Activated B cell treated with CpG ODN at 0.5 μM for 24 hours (primary cell): ENCODE results near the gene PML. TPM values are rescaled to one million over a fixed set of nuclear protein-coding genes. Genes with fewer than 3 reads are reported as not detected.

Experiments used
- ATAC-seq: fragments of 200-7000 bp; cut with Tn5 transposase; one replicate; pipeline ENCODE4 v1.10.0; 2021; ENCODE audit warnings: low read depth, mild to moderate bottlenecking, moderate library complexity
- CTCF ChIA-PET: fragments of 350-600 bp; sonication (Branson Sonifier 250); formaldehyde crosslinking; loops from one replicate; lab custom pipeline; 2021; ENCODE audit warnings: antibody characterized with exemption; lab: Charles Lee
- POLR2A ChIA-PET: fragments of 350-600 bp; sonication (Branson Sonifier 250); formaldehyde crosslinking; loops from one replicate; lab custom pipeline; 2021; ENCODE audit warnings: antibody characterized with exemption; lab: Charles Lee
- DNase-seq: peaks from one replicate; pipeline ENCODE4 v3.0.0; 2022
- H3K27ac Mint-ChIP-seq: one replicate; pipeline ENCODE4 v1.8.0; 2020; ENCODE audit warnings: mixed read lengths
- H3K27me3 Mint-ChIP-seq: one replicate; pipeline ENCODE4 v1.8.0; 2021; ENCODE audit warnings: mixed read lengths
- H3K36me3 Mint-ChIP-seq: one replicate; pipeline ENCODE4 v1.8.0; 2021; ENCODE audit warnings: low read depth, mixed read lengths
- H3K4me1 Mint-ChIP-seq: one replicate; pipeline ENCODE4 v1.8.0; 2021; ENCODE audit warnings: mixed read lengths
- H3K4me3 Mint-ChIP-seq: one replicate; pipeline ENCODE4 v1.8.0; 2020; ENCODE audit warnings: mild to moderate bottlenecking, mixed read lengths
- H3K9me3 Mint-ChIP-seq: one replicate; pipeline ENCODE4 v1.8.0; 2020; ENCODE audit warnings: mixed read lengths
- CTCF ChIP-seq: fragments of 200-600 bp; IDR thresholded peaks from one replicate; pipeline ENCODE4 v1.8.0; 2022; ENCODE audit warnings: antibody characterized with exemption, mild to moderate bottlenecking
- intact Hi-C: fragments of 100-400 bp; cut with micrococcal nuclease; formaldehyde crosslinking; loops from one replicate; pipeline ENCODE4 v1.15.1; 2024
- total RNA-seq: library from RNA; stranded (reverse); gene quantifications from 2 replicates; pipeline ENCODE4 v1.2.3, GENCODE V29; 2022

PML gene
- total RNA-seq, 1 donor from 2014 or later = 62.4 TPM

- ATAC-seq (no peak), DNase-seq (no peak)
- intact Hi-C loops = loop anchor here (2.0 kb wide), 1 partner anchor 65 kb away; no protein-coding TSS in a partner anchor
- Mint-ChIP-seq H3K9me3 (no peaks in the 10 kb centered on the region), H3K4me1 (no peaks in the 10 kb centered on the region), H3K27ac (no peak overlapping the region), H3K4me3 (no peak overlapping the region), H3K36me3 (peaks cover 55% of the 10 kb centered on the region), H3K27me3 (no peaks in the 10 kb centered on the region)
- ChIA-PET CTCF (interaction anchor here (0.9 to 4.2 kb wide), 5 partner anchors 10 to 86 kb away, joined by 3 to 40 read pairs (median 5); no protein-coding TSS in a partner anchor), POLR2A (no interaction called here)
- no peak for TF ChIP-seq CTCF
These were observed 42.9 kb downstream of the PML start for GRCh38 chr15:74037171-74038117.

- intact Hi-C loops = no loop called here
- Mint-ChIP-seq H3K4me1 (no peaks in the 10 kb centered on the region), H3K27ac (no peak overlapping the region), H3K36me3 (peaks cover 59% of the 10 kb centered on the region), H3K9me3 (no peaks in the 10 kb centered on the region), H3K4me3 (no peak overlapping the region), H3K27me3 (no peaks in the 10 kb centered on the region)
- DNase-seq = no peak
- POLR2A ChIA-PET = no interaction called here
- no peak for ATAC-seq
- no peak for TF ChIP-seq CTCF
- CTCF ChIA-PET = interaction anchor here (2.8 to 4.2 kb wide), 2 partner anchors 9 to 65 kb away, joined by 15 to 40 read pairs; no protein-coding TSS in a partner anchor
These were observed 44.5 kb downstream of the PML start for GRCh38 chr15:74038707-74039655.

GRCh38 chr15:74039656-74040010 lies 45.1 kb downstream of the PML start:
- intact Hi-C loops = no loop called here
- Mint-ChIP-seq H3K27ac (no peak overlapping the region), H3K36me3 (peaks cover 56% of the 10 kb centered on the region), H3K9me3 (no peaks in the 10 kb centered on the region), H3K27me3 (no peaks in the 10 kb centered on the region), H3K4me3 (no peak overlapping the region), H3K4me1 (no peaks in the 10 kb centered on the region)
- ATAC-seq = no peak
- TF ChIP-seq CTCF = no peak
- CTCF ChIA-PET = interaction anchor here (2.8 to 4.2 kb wide), 2 partner anchors 8 to 65 kb away, joined by 15 to 40 read pairs; no protein-coding TSS in a partner anchor
- POLR2A ChIA-PET = no interaction called here
- DNase-seq = no peak

GRCh38 chr15:74040109-74040850 lies 45.8 kb downstream of the PML start:
- Mint-ChIP-seq H3K27me3 (no peaks in the 10 kb centered on the region), H3K4me1 (no peaks in the 10 kb centered on the region), H3K36me3 (peaks cover 51% of the 10 kb centered on the region), H3K27ac (no peak overlapping the region), H3K4me3 (no peak overlapping the region), H3K9me3 (no peaks in the 10 kb centered on the region)
- DNase-seq (no peak), ATAC-seq (no peak)
- TF ChIP-seq CTCF = no peak
- CTCF ChIA-PET = interaction anchor here (0.7 to 2.8 kb wide), 3 partner anchors 8 to 67 kb away, joined by 3 to 15 read pairs (median 3); no protein-coding TSS in a partner anchor
- POLR2A ChIA-PET = no interaction called here
- intact Hi-C loops = no loop called here
